ENCODE measurements around the gene TMEM214.
A peak's percentile ranks its signal among the peaks of the same experiment; 100 is the strongest.

TMEM214 gene

DNA sequence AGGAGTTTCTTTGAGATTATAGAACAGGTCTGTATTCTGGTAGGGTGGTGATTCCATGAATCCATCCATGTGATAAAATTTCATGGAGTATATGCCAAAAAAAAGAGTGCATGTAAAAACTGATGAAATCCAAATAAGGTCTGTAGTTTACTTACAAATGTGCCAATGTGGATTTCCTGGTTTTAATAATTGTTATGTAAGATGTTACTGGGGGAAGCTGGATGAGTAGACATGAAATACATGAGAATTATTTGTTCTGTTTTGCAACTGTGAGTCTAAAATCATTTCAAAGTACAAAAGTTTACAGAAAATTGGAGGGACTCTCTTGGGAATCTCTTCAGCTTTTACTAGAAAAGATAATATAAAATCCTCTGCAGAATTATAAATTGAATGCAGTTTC, 23.7 kb upstream of the TMEM214 start:
- TF ChIP-seq CTCF (IDR thresholded peaks at IDR 0.05; ENCODE audit: low read depth, low read length, missing control alignments) = no peak
- DNase-seq (ENCODE audit: low read depth) = no peak

DNA sequence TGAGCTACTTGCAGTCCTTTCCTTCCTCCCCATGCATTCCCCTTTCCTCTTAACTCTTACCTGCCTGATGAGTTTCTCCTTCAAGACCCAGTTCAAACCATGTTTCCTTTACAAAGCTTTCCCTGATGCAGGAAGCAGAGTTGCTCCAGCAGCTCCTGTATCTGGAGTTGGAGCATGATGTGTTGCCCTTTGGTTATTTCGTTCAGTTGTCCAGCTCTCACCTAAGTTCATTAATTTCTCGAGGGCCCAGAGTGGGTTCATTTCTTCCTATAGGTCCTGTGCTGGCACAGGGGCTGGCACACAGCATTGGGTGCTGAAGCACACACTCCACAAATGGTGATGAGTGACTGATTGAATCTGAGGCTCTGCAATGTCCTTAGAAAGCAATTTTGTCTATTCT, 23.0 kb upstream of the TMEM214 start:
- no peak for TF ChIP-seq CTCF (IDR thresholded peaks at IDR 0.05; ENCODE audit: low read depth, low read length, missing control alignments)

More for the DNA sequence above, 23.7 kb upstream of the TMEM214 start:
- H3K4me3 ChIP-seq (ENCODE audit: low read depth, low read length) = no peak overlapping the region

DNA sequence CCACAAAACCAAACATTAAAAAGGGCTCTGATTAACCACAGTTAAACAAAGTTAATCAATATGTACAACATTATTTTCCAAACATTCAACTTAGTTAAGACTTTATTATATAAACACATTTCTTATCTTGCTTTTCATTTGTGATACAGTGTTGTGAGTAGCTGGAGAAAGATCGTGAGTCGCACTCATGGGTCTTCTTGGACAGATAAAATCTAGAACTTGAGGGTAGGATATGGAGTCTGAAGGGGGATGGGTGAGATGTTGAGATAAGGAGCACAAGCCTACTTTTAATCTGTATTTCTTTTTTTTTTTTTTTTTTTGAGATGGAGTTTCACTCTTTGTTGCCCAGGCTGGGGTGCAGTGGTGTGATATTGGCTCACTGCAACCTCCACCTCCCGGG, 22.6 kb upstream of the TMEM214 start:
- DNase-seq (ENCODE audit: low read depth) = no peak
- H3K4me3 ChIP-seq (ENCODE audit: low read depth, low read length) = no peak overlapping the region
- TF ChIP-seq CTCF (IDR thresholded peaks at IDR 0.05; ENCODE audit: low read depth, low read length, missing control alignments) = no peak

More for the DNA sequence above, 23.0 kb upstream of the TMEM214 start:
- no peak overlapping the region for H3K4me3 ChIP-seq (ENCODE audit: low read depth, low read length)
- DNase-seq (ENCODE audit: low read depth) = no peak

GRCh38 chr2:27013738-27014137, 19.0 kb upstream of the TMEM214 start:
- TF ChIP-seq CTCF (IDR thresholded peaks at IDR 0.05; ENCODE audit: low read depth, low read length, missing control alignments) = no peak
- DNase-seq (ENCODE audit: low read depth) = no peak
- no peak overlapping the region for H3K4me3 ChIP-seq (ENCODE audit: low read depth, low read length)

GRCh38 chr2:27014771-27015433, 17.9 kb upstream of the TMEM214 start:
- H3K4me3 ChIP-seq (ENCODE audit: low read depth, low read length) = no peak overlapping the region
- no peak for DNase-seq (ENCODE audit: low read depth)
- no peak for TF ChIP-seq CTCF (IDR thresholded peaks at IDR 0.05; ENCODE audit: low read depth, low read length, missing control alignments)

DNA sequence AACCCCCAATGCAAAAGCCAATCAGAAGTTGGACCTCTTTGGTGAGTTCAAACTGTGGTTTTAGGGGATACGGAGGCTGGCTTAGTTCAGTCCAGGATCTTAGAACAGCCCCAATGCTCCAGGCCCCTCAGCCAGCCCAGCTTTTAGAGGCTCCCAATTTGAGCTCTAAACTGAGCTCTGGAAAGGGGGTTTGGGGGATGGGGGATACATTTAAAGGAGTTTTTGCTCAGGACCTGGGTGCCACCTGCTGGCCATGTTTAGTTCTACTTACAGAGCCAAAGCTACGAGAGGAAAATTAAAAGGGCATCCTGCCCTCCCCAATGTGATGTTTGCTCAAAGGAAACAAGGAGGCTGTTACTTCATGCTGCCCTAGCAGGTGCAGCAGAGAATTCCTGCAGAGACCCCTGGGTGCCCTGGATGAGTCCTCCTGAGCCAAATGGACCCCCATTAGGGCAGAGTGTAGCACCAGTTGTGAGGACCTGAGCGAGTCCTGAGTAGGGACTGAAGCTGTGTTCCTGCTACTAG, 15.9 kb upstream of the TMEM214 start:
- peak; percentile 64 for TF ChIP-seq CTCF (IDR thresholded peaks at IDR 0.05; ENCODE audit: low read depth, low read length, missing control alignments)
- no peak overlapping the region for H3K4me3 ChIP-seq (ENCODE audit: low read depth, low read length)
- DNase-seq (ENCODE audit: low read depth) = no peak

DNA sequence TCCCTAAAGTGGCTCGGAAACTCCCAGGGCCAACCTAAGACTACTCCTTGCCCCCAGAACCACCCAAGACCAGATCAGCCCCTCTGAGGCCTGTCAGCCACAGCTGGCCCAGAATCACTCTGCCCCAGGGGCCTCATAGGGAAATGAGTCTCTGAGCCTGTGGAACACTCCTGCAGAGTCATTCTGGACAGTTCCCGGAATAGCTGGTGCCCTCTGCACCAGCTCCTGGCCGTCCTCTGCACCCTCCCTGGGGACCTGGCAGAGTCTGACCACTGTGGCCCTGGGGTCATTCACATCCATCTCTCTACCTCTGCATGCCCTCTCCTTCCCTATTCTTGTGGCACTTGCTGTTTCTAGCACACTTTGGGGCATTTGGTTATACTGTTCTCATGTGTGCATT, 14.6 kb upstream of the TMEM214 start:
- no peak for DNase-seq (ENCODE audit: low read depth)
- TF ChIP-seq CTCF (IDR thresholded peaks at IDR 0.05; ENCODE audit: low read depth, low read length, missing control alignments) = no peak
- H3K4me3 ChIP-seq (ENCODE audit: low read depth, low read length) = no peak overlapping the region

Data from GM12864 (cell line).